Right forelimb (tissue), 1 donor: Measurements from ENCODE around the gene CKB.

Experiments used
- DNase-seq: peaks from one replicate; pipeline ENCODE4 v3.0.0-alpha.2; 2018

CKB gene

GRCh38 chr14:103483600-103483999 lies 39.0 kb downstream of the CKB start:
- DNase-seq: no peak

DNA sequence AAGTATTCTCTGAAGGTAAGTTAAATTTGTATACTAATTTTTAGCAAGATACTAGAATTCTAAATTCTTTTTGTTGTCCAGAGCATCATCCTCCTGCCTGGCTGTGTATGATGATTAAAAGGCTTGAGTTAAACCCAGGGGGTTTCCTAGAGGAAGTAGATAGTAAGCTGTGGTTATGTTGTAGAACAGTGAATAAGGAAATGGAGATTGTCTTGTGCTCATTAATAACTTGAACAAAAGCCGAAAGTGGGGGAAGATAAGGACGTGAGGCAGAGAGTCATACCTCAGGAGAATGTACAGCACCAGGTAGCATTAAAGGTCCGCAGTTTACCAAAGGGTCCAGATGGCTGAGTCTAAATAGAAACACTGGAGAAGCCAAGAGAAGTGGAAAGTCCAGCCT lies 42.0 kb downstream of the CKB start:
- no peak for DNase-seq

DNA sequence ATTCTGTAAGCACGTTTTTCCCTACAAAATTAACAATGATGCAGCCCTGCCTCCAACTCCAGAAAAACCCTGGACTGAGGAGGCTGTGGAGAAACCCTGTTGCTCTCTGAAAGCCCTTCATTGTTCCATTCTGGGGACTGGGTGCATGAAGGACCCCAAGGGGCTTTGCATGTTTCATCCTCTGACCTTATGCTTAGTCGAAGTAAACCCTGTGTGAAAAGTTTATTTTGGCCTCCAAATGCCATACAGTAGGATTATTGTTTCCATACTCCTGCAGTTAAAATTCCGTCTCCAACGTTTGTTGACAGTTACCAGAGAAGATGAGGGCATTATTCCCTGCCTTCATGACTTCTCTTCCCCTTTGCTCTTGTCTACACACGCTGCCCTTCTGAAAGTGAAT lies 46.0 kb downstream of the CKB start:
- no peak for DNase-seq

GRCh38 chr14:103476065-103476464 lies 46.6 kb downstream of the CKB start:
- no peak for DNase-seq

DNA sequence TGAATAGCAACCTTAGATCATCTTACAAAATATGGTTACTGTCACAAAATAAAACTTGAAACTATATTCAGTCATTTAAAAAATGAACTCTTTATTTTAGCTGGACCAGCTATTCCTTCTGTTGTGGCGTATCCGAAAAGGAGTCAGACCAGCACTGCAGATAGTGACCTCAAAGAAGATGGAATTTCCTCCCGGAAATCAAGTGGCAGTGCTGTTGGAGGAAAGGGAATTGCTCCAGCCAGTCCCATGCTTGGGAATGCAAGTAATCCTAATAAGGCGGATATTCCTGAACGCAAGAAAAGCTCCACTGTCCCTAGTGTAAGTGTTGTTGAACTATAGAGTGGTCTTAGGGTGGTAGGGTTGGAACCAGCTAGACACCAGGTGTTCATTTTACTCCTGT lies 47.7 kb downstream of the CKB start:
- DNase-seq: no peak

DNA sequence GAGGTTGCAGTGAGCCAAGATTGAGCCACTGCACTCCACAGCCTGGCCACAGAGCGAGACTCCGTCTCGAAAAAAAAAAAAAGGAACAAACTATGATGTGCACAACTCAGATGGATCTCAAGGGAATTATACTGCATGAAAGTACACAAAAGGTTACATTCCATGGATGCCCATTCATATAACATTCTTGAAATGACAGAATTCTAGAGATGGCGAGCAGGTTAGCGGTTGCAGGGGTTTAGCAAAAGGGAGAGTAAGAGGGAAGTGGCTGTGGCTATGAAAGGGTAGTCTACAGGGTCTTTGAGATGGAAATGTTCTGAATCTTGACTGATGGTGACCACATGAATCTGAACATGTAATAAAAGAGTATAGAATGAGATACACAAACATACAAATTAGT lies 49.7 kb downstream of the CKB start:
- DNase-seq: no peak
